ENCODE data around the gene EQTN.
A peak's percentile ranks its signal among the peaks of the same experiment; 100 is the strongest.
"Not testable (repeated sequence)": the region's sequence is repeated elsewhere in the genome, so short reads cannot be mapped to it uniquely, and the experiment has no call there.

EQTN gene

GRCh38 chr9:27292659-27293405 lies 4.1 kb downstream of the EQTN start:
- DNase-seq: peak; percentile 65

DNA sequence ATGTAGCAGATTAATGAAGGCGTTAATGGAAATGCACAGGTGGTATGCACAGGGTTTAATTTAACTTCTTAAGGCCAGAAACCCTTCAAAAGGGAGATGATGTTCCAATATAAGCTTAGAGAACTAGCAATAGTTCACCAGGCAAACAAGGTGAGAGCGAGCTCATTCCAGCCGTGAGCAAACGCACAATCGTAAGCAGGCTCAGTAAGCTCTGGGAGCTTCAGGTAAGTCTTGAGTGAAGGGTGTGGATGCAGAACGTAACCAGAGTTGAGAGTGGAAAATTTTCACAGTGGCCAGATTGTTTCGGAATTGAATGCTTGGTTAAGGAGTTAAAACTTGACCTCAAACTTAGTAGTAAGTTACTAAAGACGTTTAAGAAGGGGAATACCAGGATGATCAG lies 5.7 kb downstream of the EQTN start:
- no peak for DNase-seq

DNA sequence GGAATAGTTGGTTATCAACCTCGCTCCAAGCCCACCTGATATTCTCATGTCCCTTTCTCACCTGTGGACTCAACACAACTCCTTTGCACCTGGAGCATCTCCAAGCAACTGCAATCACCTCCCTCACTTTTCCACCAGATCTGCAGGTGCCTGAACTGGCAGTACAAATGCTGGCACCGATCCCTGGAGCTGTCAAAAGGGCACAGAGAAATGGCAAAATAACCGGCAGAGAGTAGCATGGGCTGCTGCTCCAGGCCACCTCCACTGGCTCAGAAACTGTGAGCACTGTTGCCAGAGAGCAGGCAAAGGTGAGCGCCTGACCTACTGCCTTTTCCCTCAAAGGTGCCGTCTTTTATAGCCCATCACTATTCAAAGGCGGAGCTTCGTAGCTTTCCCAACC lies 14.7 kb downstream of the EQTN start:
- DNase-seq: no peak

GRCh38 chr9:27280860-27281259 lies 16.1 kb downstream of the EQTN start:
- DNase-seq: no peak

- no peak for DNase-seq
Observed at GRCh38 chr9:27280249-27280648, 16.7 kb downstream of the EQTN start.

GRCh38 chr9:27279611-27280010 lies 17.3 kb downstream of the EQTN start:
- DNase-seq: no peak

GRCh38 chr9:27278374-27278773 lies 18.6 kb downstream of the EQTN start:
- DNase-seq: no peak

GRCh38 chr9:27276193-27277030 lies 20.5 kb downstream of the EQTN start:
- peak; percentile 52 for DNase-seq

DNA sequence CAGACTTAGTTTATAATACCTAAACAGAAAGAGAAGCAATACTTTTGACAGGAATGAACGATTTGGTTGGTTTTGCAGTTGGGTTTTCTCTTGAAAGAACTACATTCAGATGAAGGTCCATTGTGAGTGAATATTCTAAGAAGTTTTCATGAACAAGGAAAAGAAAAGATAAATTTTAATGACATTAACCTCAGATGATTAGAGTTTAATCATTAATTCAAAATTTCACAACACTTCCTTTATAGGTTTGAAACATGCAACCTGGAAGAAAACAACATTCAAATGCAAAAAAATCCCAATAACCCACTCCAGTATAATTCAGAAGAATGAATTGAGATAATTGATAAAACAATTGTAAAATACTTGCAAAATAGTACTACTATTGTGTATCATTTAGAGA lies 23.8 kb downstream of the EQTN start:
- no peak for DNase-seq

DNA sequence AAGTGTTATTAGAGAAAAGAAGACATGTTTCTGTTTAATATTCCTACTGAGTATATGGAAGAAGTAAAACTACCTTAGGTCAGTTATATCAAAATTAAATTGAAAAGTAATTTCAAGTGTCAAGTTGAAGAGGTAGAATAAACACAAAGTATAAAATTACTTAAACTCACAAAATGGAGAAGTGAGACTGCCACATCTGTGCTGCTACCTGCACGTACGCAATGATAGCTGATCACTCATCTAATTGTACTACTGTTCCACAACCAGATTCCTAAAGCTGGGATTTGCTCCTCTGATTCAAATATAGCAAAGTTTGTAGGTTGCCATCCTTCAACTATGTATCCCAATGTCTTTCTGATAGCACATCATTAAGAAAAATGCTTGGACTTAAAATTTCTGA lies 24.8 kb downstream of the EQTN start:
- DNase-seq: no peak

- peak; percentile 14 for DNase-seq
Observed at GRCh38 chr9:27261517-27262211, 35.3 kb downstream of the EQTN start.

GRCh38 chr9:27260789-27261516 lies 36.0 kb downstream of the EQTN start:
- no peak for DNase-seq

- DNase-seq: no peak
Observed at GRCh38 chr9:27258662-27259061, 38.3 kb downstream of the EQTN start.

- DNase-seq: no peak
Observed at GRCh38 chr9:27248702-27249101, 48.2 kb downstream of the EQTN start.

DNA sequence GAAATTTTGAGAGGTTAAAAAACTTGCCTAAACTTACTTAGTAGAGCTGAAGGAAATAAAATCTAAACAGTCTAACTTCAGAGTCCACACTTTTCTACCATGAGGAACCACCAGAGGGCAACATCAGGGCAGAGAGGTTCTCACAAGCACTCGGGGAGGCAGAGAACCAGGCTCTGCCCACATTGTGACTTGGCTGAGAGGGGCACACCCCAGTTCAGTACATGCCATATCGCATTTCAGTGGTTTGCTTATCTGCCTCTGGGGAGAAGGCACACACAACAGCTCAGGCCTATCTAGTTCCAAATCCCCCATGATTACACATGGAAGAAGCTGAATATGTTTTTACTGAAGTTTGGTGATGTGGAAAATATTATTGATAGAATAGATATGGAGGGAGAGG lies 49.2 kb downstream of the EQTN start:
- peak; percentile 26 for DNase-seq

DNA sequence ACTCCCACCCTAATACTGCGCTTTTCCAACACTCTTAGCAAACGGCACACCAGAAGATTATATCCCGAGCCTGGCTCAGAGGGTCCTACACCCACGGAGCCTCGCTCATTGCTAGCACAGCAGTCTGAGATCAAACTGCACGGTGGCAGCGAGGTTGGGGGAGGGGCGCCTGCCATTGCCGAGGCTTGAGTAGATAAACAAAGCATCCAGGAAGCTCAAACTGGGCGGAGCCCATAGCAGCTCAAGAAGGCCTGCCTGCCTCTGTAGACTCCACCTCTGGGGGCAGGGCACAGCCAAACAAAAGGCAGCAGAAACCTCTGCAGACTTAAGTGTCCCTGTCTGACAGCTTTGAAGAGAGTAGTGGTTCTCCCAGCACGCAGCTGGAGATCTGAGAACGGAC lies 57.3 kb downstream of the EQTN start:
- not testable (repeated sequence) for DNase-seq

All from fibroblast of skin of right biceps (primary cell).